WTC11 (cell line): ENCODE data around the gene CBS. TPM values are rescaled to one million over a fixed set of nuclear protein-coding genes. Genes with fewer than 3 reads are reported as not detected.

Experiments used
- ATAC-seq: fragments of 200-7000 bp; cut with Tn5 transposase; 2 replicates; pipeline ENCODE4 v1.10.0; 2021; ENCODE audit warnings: mild to moderate bottlenecking, moderate library complexity
- CTCF ChIA-PET: fragments of 300-600 bp; sonication (Branson Sonifier 250); formaldehyde crosslinking; loops from one replicate; lab custom pipeline; 2021; ENCODE audit warnings: antibody characterized with exemption; lab: Charles Lee
- POLR2A ChIA-PET: fragments of 350-600 bp; sonication (Branson Sonifier 250); formaldehyde crosslinking; loops from one replicate; lab custom pipeline; 2021; ENCODE audit warnings: antibody characterized with exemption; lab: Charles Lee
- DNase-seq: peaks from one replicate; pipeline ENCODE4 v3.0.0; 2021; ENCODE audit warnings: low spot score
- H3K27ac Mint-ChIP-seq: 2 replicates; pipeline ENCODE4 v1.8.0; 2021; ENCODE audit warnings: mixed read lengths
- H3K27me3 Mint-ChIP-seq: 2 replicates; pipeline ENCODE4 v1.8.0; 2021; ENCODE audit warnings: low read depth, mild to moderate bottlenecking, moderate library complexity, mixed read lengths
- H3K36me3 Mint-ChIP-seq: 2 replicates; pipeline ENCODE4 v1.8.0; 2021; ENCODE audit warnings: mixed read lengths
- H3K4me1 Mint-ChIP-seq: 2 replicates; pipeline ENCODE4 v1.8.0; 2022; ENCODE audit warnings: mixed read lengths
- H3K4me3 Mint-ChIP-seq: 2 replicates; pipeline ENCODE4 v1.8.0; 2021; ENCODE audit warnings: mild to moderate bottlenecking, moderate library complexity, mixed read lengths
- H3K9me3 Mint-ChIP-seq: 2 replicates; pipeline ENCODE4 v1.8.0; 2021; ENCODE audit warnings: mixed read lengths
- ATF1 ChIP-seq: sonication (generic); formaldehyde crosslinking; IDR thresholded peaks from 2 replicates; pipeline ENCODE4 v1.8.1; 2023; ENCODE audit warnings: mild to moderate bottlenecking, moderate library complexity, missing genetic modification reagents
- CBFB ChIP-seq: sonication (generic); formaldehyde crosslinking; IDR thresholded peaks from 2 replicates; pipeline ENCODE4 v1.8.1; 2022; ENCODE audit warnings: mild to moderate bottlenecking, low read depth, missing genetic modification reagents
- FOXP1 ChIP-seq: sonication (generic); formaldehyde crosslinking; IDR thresholded peaks from 2 replicates; pipeline ENCODE4 v1.8.0; 2022; ENCODE audit warnings: missing genetic modification reagents, mild to moderate bottlenecking, moderate library complexity, borderline replicate concordance
- NR2C2 ChIP-seq: sonication (generic); formaldehyde crosslinking; IDR thresholded peaks from 2 replicates; pipeline ENCODE4 v1.8.0; 2022; ENCODE audit warnings: mild to moderate bottlenecking, missing genetic modification reagents
- RELA ChIP-seq: sonication (generic); formaldehyde crosslinking; IDR thresholded peaks from 2 replicates; pipeline ENCODE4 v1.8.1; 2022; ENCODE audit warnings: missing genetic modification reagents, mild to moderate bottlenecking, borderline replicate concordance
- SOX15 ChIP-seq: fragments of 250-450 bp; sonication (Bioruptor Pico); IDR thresholded peaks from 2 replicates; pipeline ENCODE4 v1.9.0; 2021; ENCODE audit warnings: mild to moderate bottlenecking
- TP53 ChIP-seq: sonication (generic); formaldehyde crosslinking; IDR thresholded peaks from 2 replicates; pipeline ENCODE4 v1.8.1; 2023; ENCODE audit warnings: mild to moderate bottlenecking, missing genetic modification reagents
- total RNA-seq: library from RNA; stranded (reverse); gene quantifications from 3 replicates; pipeline ENCODE4 v1.2.3, GENCODE V29; 2021
- TF ChIP-seq, protein P1 (sequence below): sonication (generic); formaldehyde crosslinking; IDR thresholded peaks from 2 replicates; pipeline ENCODE4 v1.8.0; 2022; ENCODE audit warnings: missing genetic modification reagents
- TF ChIP-seq, protein P2 (sequence below): fragments of 250-450 bp; sonication (Bioruptor Pico); IDR thresholded peaks from 2 replicates; pipeline ENCODE4 v1.9.0; 2021; ENCODE audit warnings: mild to moderate bottlenecking
- TF ChIP-seq, protein P3 (sequence below): sonication (generic); formaldehyde crosslinking; IDR thresholded peaks from 2 replicates; pipeline ENCODE4 v1.8.1; 2022; ENCODE audit warnings: low read depth, mild to moderate bottlenecking, moderate library complexity, missing genetic modification reagents, borderline replicate concordance
- TF ChIP-seq, protein P4 (sequence below): sonication (generic); formaldehyde crosslinking; IDR thresholded peaks from 2 replicates; pipeline ENCODE4 v1.8.0; 2022; ENCODE audit warnings: mild to moderate bottlenecking, missing genetic modification reagents
- TF ChIP-seq, protein P5 (sequence below): fragments of 250-450 bp; sonication (Bioruptor Pico); IDR thresholded peaks from 2 replicates; pipeline ENCODE4 v2.1.2; 2022; ENCODE audit warnings: mild to moderate bottlenecking, moderate library complexity
- TF ChIP-seq, protein P6 (sequence below): sonication (generic); formaldehyde crosslinking; IDR thresholded peaks from 2 replicates; pipeline ENCODE4 v1.8.1; 2023; ENCODE audit warnings: mild to moderate bottlenecking, missing genetic modification reagents
- TF ChIP-seq, protein P7 (sequence below): sonication (generic); formaldehyde crosslinking; IDR thresholded peaks from 2 replicates; pipeline ENCODE4 v1.8.0; 2022; ENCODE audit warnings: mild to moderate bottlenecking, missing genetic modification reagents

CBS gene
- total RNA-seq, 1 experiment from 2014 or later, result 844 TPM

DNA sequence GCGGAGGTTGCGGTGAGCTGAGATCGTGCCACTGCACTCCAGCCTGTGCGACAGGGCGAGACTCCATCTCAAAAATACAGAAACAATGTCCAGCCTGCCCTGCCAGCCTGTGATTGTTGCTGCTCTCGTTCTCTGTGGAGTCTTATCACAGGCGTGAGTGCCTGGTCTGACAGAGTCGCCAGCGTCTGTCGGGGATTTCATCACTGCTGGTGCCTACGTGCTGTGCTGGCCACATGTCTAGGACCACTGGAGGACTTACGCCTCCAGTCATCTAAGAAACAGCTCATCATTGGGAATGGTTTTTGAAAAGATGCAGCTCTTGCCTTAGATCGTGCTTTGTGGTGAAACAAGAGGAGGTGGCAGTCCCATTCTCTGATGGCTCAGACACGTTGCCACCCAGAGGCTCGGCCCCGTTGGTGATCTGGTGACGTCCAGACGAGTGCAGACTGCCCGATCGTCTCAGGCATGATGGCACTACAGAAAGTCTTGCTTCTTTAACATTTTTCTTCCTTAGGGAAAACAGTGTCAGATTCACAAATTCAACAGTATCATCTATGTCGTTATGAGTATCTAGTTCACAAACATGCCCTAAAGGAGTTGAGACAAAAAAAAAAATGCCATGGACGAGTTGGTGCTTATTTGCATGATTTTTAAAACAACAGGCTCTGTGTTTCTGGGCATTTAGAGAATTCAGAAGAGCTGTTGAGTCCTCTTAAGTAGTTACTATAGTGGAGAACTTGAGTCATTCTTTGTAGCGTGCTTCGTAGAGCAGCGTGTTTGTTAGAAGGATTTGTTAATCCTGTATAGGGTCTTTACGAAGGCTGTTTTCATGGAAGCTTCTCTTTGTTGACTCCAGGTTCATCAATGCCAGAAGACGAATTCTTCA, 47.5 kb downstream of the CBS start (continued):
- TF ChIP-seq, protein P1, sequence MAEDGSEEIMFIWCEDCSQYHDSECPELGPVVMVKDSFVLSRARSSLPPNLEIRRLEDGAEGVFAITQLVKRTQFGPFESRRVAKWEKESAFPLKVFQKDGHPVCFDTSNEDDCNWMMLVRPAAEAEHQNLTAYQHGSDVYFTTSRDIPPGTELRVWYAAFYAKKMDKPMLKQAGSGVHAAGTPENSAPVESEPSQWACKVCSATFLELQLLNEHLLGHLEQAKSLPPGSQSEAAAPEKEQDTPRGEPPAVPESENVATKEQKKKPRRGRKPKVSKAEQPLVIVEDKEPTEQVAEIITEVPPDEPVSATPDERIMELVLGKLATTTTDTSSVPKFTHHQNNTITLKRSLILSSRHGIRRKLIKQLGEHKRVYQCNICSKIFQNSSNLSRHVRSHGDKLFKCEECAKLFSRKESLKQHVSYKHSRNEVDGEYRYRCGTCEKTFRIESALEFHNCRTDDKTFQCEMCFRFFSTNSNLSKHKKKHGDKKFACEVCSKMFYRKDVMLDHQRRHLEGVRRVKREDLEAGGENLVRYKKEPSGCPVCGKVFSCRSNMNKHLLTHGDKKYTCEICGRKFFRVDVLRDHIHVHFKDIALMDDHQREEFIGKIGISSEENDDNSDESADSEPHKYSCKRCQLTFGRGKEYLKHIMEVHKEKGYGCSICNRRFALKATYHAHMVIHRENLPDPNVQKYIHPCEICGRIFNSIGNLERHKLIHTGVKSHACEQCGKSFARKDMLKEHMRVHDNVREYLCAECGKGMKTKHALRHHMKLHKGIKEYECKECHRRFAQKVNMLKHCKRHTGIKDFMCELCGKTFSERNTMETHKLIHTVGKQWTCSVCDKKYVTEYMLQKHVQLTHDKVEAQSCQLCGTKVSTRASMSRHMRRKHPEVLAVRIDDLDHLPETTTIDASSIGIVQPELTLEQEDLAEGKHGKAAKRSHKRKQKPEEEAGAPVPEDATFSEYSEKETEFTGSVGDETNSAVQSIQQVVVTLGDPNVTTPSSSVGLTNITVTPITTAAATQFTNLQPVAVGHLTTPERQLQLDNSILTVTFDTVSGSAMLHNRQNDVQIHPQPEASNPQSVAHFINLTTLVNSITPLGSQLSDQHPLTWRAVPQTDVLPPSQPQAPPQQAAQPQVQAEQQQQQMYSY (CRISPR knock-in tag), result no peak
- TF ChIP-seq, protein P2, sequence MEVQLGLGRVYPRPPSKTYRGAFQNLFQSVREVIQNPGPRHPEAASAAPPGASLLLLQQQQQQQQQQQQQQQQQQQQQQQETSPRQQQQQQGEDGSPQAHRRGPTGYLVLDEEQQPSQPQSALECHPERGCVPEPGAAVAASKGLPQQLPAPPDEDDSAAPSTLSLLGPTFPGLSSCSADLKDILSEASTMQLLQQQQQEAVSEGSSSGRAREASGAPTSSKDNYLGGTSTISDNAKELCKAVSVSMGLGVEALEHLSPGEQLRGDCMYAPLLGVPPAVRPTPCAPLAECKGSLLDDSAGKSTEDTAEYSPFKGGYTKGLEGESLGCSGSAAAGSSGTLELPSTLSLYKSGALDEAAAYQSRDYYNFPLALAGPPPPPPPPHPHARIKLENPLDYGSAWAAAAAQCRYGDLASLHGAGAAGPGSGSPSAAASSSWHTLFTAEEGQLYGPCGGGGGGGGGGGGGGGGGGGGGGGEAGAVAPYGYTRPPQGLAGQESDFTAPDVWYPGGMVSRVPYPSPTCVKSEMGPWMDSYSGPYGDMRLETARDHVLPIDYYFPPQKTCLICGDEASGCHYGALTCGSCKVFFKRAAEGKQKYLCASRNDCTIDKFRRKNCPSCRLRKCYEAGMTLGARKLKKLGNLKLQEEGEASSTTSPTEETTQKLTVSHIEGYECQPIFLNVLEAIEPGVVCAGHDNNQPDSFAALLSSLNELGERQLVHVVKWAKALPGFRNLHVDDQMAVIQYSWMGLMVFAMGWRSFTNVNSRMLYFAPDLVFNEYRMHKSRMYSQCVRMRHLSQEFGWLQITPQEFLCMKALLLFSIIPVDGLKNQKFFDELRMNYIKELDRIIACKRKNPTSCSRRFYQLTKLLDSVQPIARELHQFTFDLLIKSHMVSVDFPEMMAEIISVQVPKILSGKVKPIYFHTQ (CRISPR knock-in tag), result no peak
- TF ChIP-seq TP53 (CRISPR knock-in tag), result no peak

DNA sequence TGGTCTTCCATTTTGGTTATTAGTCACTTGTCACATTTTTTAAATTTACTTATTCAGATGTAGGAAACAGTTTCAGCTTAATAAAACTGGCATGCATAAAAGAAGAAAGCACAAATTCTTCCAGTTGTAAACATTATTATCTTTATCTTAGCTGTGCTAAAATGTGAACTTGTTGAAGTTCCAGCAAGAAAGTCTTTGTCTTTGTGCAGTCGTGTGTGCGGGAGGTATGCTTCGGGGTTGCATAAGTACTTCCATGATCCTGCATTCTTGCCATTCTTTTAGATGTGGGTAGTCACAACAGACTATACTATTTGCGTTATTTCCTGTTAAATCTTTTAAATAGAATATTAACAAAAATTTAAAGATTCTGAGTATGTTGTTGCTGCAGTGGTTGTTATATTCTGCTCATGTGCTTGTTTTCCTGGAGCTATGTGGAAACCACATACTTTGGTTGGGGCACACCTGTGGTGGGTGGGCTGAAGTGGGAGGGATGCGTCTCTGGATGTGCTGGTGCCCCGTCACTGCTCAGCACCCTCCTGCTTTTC, 49.9 kb downstream of the CBS start:
- peaks cover 77% of the 10 kb centered on the region for H3K36me3 Mint-ChIP-seq
- no peaks in the 10 kb centered on the region for H3K27me3 Mint-ChIP-seq
- POLR2A ChIA-PET, result no interaction called here
- ATAC-seq, result no peak
- CTCF ChIA-PET, result no interaction called here
- DNase-seq, result no peak
- H3K9me3 Mint-ChIP-seq, result no peaks in the 10 kb centered on the region
- H3K27ac Mint-ChIP-seq, result peak overlapping the region; percentile 76
- H3K4me1 Mint-ChIP-seq, result 0 out of 2 replicates have a peak, but pooled peaks cover 4% of the 10 kb centered on the region
- no peak overlapping the region for H3K4me3 Mint-ChIP-seq
- TF ChIP-seq, protein P3, sequence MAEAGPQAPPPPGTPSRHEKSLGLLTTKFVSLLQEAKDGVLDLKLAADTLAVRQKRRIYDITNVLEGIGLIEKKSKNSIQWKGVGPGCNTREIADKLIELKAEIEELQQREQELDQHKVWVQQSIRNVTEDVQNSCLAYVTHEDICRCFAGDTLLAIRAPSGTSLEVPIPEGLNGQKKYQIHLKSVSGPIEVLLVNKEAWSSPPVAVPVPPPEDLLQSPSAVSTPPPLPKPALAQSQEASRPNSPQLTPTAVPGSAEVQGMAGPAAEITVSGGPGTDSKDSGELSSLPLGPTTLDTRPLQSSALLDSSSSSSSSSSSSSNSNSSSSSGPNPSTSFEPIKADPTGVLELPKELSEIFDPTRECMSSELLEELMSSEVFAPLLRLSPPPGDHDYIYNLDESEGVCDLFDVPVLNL (CRISPR knock-in tag), result no peak
- TF ChIP-seq, protein P4, sequence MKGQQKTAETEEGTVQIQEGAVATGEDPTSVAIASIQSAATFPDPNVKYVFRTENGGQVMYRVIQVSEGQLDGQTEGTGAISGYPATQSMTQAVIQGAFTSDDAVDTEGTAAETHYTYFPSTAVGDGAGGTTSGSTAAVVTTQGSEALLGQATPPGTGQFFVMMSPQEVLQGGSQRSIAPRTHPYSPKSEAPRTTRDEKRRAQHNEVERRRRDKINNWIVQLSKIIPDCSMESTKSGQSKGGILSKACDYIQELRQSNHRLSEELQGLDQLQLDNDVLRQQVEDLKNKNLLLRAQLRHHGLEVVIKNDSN, result no peak
- TF ChIP-seq SOX15 (CRISPR knock-in tag) (no peak), RELA (CRISPR knock-in tag) (no peak), ATF1 (no peak), CBFB (CRISPR knock-in tag) (no peak), NR2C2 (CRISPR knock-in tag) (no peak), FOXP1 (no peak)
- TF ChIP-seq, protein P1 (CRISPR knock-in tag), result no peak
- TF ChIP-seq, protein P5, sequence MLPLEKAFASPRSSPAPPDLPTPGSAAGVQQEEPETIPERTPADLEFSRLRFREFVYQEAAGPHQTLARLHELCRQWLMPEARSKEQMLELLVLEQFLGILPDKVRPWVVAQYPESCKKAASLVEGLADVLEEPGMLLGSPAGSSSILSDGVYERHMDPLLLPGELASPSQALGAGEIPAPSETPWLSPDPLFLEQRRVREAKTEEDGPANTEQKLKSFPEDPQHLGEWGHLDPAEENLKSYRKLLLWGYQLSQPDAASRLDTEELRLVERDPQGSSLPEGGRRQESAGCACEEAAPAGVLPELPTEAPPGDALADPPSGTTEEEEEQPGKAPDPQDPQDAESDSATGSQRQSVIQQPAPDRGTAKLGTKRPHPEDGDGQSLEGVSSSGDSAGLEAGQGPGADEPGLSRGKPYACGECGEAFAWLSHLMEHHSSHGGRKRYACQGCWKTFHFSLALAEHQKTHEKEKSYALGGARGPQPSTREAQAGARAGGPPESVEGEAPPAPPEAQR (CRISPR knock-in tag), result no peak
- TF ChIP-seq, protein P6, sequence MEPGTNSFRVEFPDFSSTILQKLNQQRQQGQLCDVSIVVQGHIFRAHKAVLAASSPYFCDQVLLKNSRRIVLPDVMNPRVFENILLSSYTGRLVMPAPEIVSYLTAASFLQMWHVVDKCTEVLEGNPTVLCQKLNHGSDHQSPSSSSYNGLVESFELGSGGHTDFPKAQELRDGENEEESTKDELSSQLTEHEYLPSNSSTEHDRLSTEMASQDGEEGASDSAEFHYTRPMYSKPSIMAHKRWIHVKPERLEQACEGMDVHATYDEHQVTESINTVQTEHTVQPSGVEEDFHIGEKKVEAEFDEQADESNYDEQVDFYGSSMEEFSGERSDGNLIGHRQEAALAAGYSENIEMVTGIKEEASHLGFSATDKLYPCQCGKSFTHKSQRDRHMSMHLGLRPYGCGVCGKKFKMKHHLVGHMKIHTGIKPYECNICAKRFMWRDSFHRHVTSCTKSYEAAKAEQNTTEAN, result no peak
- TF ChIP-seq, protein P7, sequence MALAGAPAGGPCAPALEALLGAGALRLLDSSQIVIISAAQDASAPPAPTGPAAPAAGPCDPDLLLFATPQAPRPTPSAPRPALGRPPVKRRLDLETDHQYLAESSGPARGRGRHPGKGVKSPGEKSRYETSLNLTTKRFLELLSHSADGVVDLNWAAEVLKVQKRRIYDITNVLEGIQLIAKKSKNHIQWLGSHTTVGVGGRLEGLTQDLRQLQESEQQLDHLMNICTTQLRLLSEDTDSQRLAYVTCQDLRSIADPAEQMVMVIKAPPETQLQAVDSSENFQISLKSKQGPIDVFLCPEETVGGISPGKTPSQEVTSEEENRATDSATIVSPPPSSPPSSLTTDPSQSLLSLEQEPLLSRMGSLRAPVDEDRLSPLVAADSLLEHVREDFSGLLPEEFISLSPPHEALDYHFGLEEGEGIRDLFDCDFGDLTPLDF, result no peak
